K562 (cell line): Measurements from ENCODE around the gene MPV17L2. TPM values are rescaled to one million over a fixed set of nuclear protein-coding genes. Genes with fewer than 3 reads are reported as not detected.
A peak's percentile ranks its signal among the peaks of the same experiment; 100 is the strongest.

Source experiments
- E2F5 ChIP-seq: sonication (generic); formaldehyde crosslinking; IDR thresholded peaks from 2 replicates; pipeline ENCODE4 v1.8.0; 2022; ENCODE audit warnings: mild to moderate bottlenecking, missing genetic modification reagents
- FIP1L1 ChIP-seq: fragments of 200-400 bp; formaldehyde crosslinking; IDR thresholded peaks from 2 replicates; pipeline ENCODE4 v1.6.1; 2018; ENCODE audit warnings: mild to moderate bottlenecking, low read depth, low read length; ENCODE audit not compliant: poor library complexity, severe bottlenecking
- HDAC8 ChIP-seq: fragments of 450-650 bp; IDR thresholded peaks from 2 replicates; pipeline ENCODE4 v1.6.1; 2016; ENCODE audit warnings: mild to moderate bottlenecking, missing genetic modification characterization, moderate library complexity, missing compliant biosample characterization
- HOMEZ ChIP-seq: fragments of 250-450 bp; sonication (Bioruptor Pico); IDR thresholded peaks from 2 replicates; pipeline ENCODE4 v1.4.0; 2020; ENCODE audit warnings: mild to moderate bottlenecking, moderate library complexity
- KLF16 ChIP-seq: IDR thresholded peaks from 2 replicates; pipeline ENCODE4 v1.6.1; 2016; ENCODE audit warnings: antibody characterized with exemption
- MCM2 ChIP-seq: fragments of 450-650 bp; IDR thresholded peaks from 2 replicates; pipeline ENCODE4 v1.6.1; 2017; ENCODE audit warnings: low read depth, mild to moderate bottlenecking
- TRIM25 ChIP-seq: fragments of 450-650 bp; IDR thresholded peaks from 2 replicates; pipeline ENCODE4 v1.7.0; 2016; ENCODE audit warnings: borderline replicate concordance
- U2AF2 ChIP-seq: fragments of 200-400 bp; formaldehyde crosslinking; optimal IDR thresholded peaks from 2 replicates; pipeline ENCODE3; 2017; ENCODE audit warnings: low read depth, mild to moderate bottlenecking, low read length
- ZNF740 ChIP-seq, 3 experiments: fragments of 200-800 bp in 1 of 3; sonication (Bioruptor generic) in 1 of 3; sonication (generic) in 1 of 3; formaldehyde crosslinking in 1 of 3; IDR thresholded peaks; 2 replicates each; pipeline versions ENCODE4 v1.6.1 to v1.8.0; 2016 to 2022; ENCODE audit warnings: mild to moderate bottlenecking in 2 of 3, missing compliant biosample characterization in 2 of 3, missing genetic modification characterization in 2 of 3, missing genetic modification reagents in 1 of 3
- ZNF785 ChIP-seq: fragments of 250-450 bp; sonication (Bioruptor Pico); IDR thresholded peaks from 2 replicates; pipeline ENCODE4 v1.4.0; 2020; ENCODE audit warnings: mild to moderate bottlenecking
- polyA plus RNA-seq, 8 experiments: library from polyadenylated mRNA; depleted of rRNA in 4 of 8; stranded (reverse) in 5 of 8; unstranded in 3 of 8; fragments of >200 nt; fragmentation: Nextera tagmentation in 2 of 8; fragmentation: Illumina TruSeq in 1 of 8; extraction: Ambion mirVana in 2 of 8; extraction: Trizol in 1 of 8; gene quantifications; 2 replicates each; pipeline versions ENCODE4 v1.2.1 to v1.2.3, GENCODE V29; 2011 to 2014; ENCODE audit warnings: inconsistent platforms in 1 of 8, missing spikeins in 1 of 8
- total RNA-seq, 7 experiments: library from RNA; depleted of rRNA in 6 of 7; stranded (reverse); fragments of >200 nt in 6 of 7; fragmentation: Illumina TruSeq in 2 of 7; extraction: Trizol in 2 of 7; gene quantifications; 2 replicates each; pipeline versions ENCODE4 v1.2.1 to v1.2.3, GENCODE V29; 2011 to 2021; ENCODE audit warnings: low replicate concordance in 1 of 7
- TF ChIP-seq, protein P1 (sequence below), 3 experiments: IDR thresholded peaks in 2 of 3; conservative IDR thresholded peaks in 1 of 3; 2 replicates each; pipeline ENCODE4 v1.5.1; 2011 to 2012; ENCODE audit warnings: low read length in 3 of 3, mild to moderate bottlenecking in 3 of 3, control low read depth in 2 of 3, improper control_type of control experiment in 1 of 3, inconsistent platforms in 1 of 3, low read depth in 1 of 3, mixed read lengths in 1 of 3, moderate library complexity in 1 of 3; ENCODE audit not compliant: insufficient read depth in 2 of 3
- TF ChIP-seq, protein P2 (sequence below): fragments of 250-450 bp; sonication (Bioruptor Pico); IDR thresholded peaks from 2 replicates; pipeline ENCODE4 v1.8.0; 2021; ENCODE audit warnings: borderline replicate concordance, mild to moderate bottlenecking, moderate library complexity; ENCODE audit not compliant: poor library complexity, severe bottlenecking
- TF ChIP-seq, protein P3 (sequence below): fragments of 150-350 bp; conservative IDR thresholded peaks from 2 replicates; pipeline ENCODE4 v1.6.1; 2014; ENCODE audit warnings: low read length

MPV17L2 gene
- total and polyA plus RNA-seq, 9 of the 15 experiments (the other 6 are each of a cell fraction or from before 2014, with no cell fraction given), result 10.6 to 60.2 (median 28.5) TPM

GRCh38 chr19:18233224-18233825 is 40.3 kb downstream of the MPV17L2 start (continued):
- TF ChIP-seq HOMEZ (no peak), MCM2 (no peak), TRIM25 (no peak), KLF16 (no peak), ZNF740 (CRISPR knock-in tag; IDR thresholded peaks at IDR 0.05) (no peak), ZNF740 (tag; IDR thresholded peaks at IDR 0.05) (peak in 1 of 2 experiments; percentile 59; a peak in 1 of 4 replicates), FIP1L1 (no peak), U2AF2 (no peak), E2F5 (peak; percentile 46; the same call in 1 of the 2 replicates), HDAC8 (no peak), ZNF785 (CRISPR knock-in tag) (no peak)
- TF ChIP-seq, protein P1, sequence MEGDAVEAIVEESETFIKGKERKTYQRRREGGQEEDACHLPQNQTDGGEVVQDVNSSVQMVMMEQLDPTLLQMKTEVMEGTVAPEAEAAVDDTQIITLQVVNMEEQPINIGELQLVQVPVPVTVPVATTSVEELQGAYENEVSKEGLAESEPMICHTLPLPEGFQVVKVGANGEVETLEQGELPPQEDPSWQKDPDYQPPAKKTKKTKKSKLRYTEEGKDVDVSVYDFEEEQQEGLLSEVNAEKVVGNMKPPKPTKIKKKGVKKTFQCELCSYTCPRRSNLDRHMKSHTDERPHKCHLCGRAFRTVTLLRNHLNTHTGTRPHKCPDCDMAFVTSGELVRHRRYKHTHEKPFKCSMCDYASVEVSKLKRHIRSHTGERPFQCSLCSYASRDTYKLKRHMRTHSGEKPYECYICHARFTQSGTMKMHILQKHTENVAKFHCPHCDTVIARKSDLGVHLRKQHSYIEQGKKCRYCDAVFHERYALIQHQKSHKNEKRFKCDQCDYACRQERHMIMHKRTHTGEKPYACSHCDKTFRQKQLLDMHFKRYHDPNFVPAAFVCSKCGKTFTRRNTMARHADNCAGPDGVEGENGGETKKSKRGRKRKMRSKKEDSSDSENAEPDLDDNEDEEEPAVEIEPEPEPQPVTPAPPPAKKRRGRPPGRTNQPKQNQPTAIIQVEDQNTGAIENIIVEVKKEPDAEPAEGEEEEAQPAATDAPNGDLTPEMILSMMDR (IDR thresholded peaks at IDR 0.05 in 2 of 3, conservative IDR thresholded peaks at IDR 0.05 in 1 of 3; ENCODE audit: insufficient read depth in 2 of 3, low read depth in 1 of 3, low read length in 3 of 3), result no peak
- TF ChIP-seq, protein P2, sequence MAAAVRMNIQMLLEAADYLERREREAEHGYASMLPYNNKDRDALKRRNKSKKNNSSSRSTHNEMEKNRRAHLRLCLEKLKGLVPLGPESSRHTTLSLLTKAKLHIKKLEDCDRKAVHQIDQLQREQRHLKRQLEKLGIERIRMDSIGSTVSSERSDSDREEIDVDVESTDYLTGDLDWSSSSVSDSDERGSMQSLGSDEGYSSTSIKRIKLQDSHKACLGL (CRISPR knock-in tag), result no peak
- TF ChIP-seq, protein P3, sequence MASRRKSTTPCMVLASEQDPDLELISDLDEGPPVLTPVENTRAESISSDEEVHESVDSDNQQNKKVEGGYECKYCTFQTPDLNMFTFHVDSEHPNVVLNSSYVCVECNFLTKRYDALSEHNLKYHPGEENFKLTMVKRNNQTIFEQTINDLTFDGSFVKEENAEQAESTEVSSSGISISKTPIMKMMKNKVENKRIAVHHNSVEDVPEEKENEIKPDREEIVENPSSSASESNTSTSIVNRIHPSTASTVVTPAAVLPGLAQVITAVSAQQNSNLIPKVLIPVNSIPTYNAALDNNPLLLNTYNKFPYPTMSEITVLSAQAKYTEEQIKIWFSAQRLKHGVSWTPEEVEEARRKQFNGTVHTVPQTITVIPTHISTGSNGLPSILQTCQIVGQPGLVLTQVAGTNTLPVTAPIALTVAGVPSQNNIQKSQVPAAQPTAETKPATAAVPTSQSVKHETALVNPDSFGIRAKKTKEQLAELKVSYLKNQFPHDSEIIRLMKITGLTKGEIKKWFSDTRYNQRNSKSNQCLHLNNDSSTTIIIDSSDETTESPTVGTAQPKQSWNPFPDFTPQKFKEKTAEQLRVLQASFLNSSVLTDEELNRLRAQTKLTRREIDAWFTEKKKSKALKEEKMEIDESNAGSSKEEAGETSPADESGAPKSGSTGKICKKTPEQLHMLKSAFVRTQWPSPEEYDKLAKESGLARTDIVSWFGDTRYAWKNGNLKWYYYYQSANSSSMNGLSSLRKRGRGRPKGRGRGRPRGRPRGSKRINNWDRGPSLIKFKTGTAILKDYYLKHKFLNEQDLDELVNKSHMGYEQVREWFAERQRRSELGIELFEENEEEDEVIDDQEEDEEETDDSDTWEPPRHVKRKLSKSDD, result no peak
